Measurements from ENCODE around the gene GOLGA5.
"Not testable (repeated sequence)": the region's sequence is repeated elsewhere in the genome, so short reads cannot be mapped to it uniquely, and the experiment has no call there.

GOLGA5 gene, protein sequence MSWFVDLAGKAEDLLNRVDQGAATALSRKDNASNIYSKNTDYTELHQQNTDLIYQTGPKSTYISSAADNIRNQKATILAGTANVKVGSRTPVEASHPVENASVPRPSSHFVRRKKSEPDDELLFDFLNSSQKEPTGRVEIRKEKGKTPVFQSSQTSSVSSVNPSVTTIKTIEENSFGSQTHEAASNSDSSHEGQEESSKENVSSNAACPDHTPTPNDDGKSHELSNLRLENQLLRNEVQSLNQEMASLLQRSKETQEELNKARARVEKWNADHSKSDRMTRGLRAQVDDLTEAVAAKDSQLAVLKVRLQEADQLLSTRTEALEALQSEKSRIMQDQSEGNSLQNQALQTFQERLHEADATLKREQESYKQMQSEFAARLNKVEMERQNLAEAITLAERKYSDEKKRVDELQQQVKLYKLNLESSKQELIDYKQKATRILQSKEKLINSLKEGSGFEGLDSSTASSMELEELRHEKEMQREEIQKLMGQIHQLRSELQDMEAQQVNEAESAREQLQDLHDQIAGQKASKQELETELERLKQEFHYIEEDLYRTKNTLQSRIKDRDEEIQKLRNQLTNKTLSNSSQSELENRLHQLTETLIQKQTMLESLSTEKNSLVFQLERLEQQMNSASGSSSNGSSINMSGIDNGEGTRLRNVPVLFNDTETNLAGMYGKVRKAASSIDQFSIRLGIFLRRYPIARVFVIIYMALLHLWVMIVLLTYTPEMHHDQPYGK

DNA sequence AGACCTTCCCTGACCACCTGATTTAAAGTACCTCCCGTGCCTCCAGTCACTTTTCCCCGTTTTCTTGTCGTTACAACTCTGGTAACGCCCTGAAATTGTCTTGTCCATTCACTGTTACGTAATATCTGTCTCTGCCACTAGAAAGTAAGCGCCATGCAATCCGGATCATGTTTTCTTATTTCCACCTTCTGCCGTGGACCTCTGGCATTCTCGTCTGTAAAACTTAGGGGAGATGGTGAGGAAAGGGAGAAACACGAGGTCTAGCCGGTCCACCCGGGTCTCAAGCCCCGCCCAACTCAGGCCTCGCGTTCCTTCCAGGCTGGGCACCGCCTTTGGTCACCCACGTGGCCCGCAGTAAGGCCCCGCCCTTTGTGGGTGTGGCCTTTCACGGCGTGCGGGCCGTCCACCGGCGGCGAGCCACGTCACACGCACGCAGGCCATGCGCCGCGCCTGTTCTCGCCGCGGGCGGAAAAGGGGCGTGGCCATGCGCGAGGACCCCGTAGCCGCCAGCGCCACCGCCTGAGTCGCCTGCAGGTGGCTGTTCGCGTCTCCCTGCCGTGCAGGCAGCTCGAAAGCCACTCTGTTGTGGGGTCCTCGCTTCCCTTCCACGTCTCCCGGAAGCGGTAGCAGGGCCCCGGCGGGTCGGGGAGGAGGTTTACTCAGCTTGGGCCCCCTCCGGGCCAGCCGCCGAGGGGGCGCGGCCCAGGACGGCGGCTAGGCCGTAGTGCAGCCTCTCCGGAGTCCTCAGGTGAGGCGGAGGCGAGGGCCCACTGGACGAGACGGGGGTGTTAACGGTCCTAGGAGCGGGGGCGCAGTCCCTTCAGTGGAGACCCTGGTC, at the start of gene GOLGA5:
GOLGA5 (plus strand) TSS at position 597 of the 838 bp plus-strand sequence. CDS start 3,133 bp downstream, outside the sequence.
- DNase-seq (ENCODE audit: low spot score) = peak; percentile 71

DNA sequence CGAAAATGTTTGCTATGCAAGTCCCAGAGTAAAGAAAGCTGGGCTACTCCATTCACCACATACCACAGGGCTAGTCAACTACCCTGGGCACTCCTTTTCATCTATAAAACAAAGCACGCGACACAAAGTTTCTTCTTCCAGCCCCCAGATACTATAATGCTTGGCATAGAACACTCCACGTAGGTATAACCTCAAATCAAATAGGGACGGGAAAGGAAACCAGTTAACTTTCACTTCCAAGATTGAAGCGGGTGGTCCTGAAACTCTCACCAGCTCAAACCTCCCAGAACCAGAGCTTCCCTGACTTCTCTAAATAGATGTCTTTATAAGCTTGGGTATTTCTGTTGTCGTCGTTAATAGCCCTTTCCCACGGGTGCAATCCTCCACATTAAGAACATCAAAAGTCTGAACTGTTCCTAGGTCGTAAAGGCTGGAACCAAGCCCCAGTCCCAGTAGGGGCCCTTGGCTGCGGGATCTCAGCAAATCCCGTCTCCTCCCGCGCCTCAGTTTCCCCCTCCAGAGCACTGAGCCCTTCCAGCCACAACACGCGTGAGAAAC, 46.3 kb upstream of the GOLGA5 start:
- DNase-seq (ENCODE audit: low spot score) = no peak

DNA sequence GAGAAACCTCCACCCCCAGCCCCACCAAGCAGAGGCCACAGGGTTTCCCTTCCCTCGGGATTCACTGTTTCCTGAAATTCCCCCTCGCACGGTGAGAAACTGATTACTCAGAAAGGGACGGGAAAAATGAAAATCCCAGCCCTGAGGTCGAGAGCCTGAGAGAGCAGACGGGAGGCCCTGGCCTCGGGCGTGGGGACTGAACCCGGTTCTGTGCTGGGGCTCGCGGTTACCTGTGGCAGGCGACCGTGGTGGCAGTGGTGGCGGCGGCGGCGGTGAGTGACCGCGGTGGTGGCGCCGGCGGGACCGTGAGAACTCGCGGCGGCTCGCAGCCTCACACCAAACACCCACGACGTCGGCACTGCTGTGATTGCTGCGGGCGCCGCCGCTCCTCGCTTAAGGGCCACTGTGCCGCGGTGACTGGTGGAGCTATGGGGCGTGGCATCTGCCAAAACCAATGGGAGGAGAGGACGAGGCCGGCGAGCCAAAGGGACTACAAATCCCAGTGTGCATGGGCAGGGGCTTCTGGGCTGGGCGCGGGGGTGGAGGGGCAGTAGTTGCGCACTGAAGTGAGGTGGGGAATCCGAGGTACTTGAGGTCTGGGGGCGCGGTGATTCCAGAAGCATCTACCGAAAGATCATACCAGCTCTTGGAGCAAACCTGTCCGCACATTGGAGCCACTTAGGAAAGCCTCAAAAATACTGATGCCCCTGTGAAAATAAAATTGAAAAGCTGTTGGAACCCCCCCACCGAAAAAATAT, 45.7 kb upstream of the GOLGA5 start, which contains the start of gene LGMN:
LGMN (minus strand) TSS at position 369 of the 758 bp plus-strand sequence. CDS start 15,841 bp downstream, outside the sequence.
- peak; percentile 79 for DNase-seq (ENCODE audit: low spot score)

DNA sequence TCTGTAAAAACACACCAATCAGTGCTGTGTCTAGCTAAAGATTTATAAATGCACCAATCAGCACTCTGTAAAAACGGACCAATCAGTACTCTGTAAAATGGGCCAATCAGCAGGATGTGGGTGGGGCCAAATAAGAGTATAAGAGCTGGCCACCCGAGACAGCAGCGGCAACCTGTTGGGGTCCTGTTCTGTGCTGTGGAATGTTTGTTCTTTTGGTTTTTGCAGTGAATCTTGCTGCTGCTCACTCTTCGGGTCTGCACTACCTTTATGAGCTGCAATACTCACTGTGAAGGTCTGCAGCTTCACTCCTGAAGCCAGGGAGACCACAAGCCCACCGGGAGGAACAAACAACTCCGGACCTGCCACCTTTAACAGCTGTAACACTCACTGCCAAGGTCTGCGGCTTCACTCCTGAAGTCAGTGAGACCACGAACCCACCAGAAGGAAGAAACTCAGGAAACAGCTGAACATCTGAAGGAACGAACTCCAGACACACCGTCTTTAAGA, 43.8 kb upstream of the GOLGA5 start:
- not testable (repeated sequence) for DNase-seq (ENCODE audit: low spot score)

DNA sequence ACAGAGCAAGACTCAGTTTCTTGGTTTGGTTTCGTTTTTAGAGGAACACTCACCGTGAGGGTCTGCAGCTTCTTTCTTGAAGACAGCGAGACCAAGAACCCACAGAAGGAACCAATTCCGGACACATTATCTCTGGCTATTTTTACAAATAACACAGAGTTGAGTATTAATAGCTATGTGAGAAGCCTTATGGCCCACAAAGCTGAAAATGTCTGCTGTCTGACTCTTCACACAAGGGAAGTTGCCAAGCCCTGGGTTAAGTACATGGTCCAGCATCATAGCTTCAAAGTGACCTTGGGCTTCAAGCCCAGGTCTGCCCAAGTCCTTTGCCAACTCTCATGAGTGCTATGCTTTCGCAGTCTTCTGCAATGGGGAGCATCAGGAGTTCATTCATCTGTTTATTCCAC, 43.1 kb upstream of the GOLGA5 start:
- no peak for DNase-seq (ENCODE audit: low spot score)

DNA sequence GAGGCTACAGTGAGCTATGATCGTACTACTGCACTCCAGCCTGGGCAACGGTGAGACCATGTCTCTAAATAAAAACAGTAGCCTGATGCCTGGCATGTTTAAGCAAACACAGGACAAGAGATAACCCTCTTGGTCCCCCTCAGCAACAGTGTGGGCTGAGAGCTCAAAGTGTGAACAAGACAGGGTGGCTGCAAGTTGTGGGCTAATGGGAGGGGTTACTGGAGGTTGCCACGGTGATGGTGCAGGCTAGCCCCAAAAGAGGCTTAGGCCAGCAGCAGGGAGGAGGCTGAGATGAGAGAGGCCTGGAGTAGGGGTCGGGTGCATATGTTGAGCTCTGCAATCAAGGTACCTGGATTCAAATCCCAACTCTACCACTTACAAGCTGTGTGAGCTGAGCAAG, 42.3 kb upstream of the GOLGA5 start:
- DNase-seq (ENCODE audit: low spot score) = no peak

DNA sequence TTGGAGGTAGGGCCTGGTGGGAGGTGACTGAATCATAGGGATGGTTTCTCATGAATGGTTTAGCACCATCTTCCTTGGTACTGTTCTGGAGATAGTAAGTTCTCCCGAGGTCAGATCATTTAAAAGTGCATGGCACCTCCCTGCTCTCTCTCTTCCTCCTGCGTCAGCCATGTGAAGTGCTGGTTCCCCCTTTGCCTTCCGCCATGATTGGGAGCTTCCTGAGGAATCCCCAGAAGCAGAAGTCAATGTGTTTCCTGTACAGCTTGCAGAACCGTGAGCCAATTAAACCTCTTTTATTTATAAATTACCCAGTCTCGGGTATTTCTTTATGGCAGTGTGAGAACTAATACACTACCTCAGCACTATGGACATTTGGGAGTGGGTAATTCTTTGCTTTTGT, 40.9 kb upstream of the GOLGA5 start:
- no peak for DNase-seq (ENCODE audit: low spot score)

DNA sequence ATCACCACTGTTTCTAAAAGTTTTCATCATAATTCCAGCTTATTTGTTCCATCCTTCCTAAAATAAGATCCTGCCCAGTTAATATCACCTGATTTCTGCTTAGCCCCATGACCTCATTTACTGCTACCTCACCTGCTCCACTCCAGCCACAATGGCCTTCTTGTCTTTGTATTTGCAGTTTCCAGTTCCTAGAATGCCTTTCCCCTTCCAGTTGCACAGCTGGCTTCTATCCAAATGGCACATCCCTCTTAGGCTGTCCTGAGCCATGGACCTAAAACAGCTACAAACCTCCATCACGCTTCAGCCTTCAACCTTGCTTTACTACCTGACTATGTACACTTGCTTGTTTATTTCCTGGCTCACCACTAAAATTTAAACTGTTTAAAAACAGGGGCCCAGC, 39.1 kb upstream of the GOLGA5 start:
- DNase-seq (ENCODE audit: low spot score) = no peak

DNA sequence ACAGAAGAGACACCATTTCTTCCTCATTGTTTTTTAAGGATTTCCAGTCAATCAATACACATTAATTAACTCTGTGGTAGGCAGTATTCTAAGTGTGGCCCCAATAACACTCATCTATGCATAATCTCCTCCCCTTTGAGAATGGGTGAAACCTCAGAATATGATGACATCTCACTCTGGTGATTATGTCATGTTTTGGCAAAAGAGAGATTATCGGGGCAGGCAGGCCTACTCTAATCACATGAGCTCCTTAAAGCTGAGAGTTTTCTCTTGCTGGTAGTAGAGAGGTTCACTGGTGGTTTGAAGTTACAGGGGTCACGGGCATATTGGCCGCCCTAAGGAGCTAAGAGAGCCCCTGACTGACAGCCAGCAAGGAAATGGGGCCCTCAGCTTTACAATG, 38.6 kb upstream of the GOLGA5 start:
- no peak for DNase-seq (ENCODE audit: low spot score)

DNA sequence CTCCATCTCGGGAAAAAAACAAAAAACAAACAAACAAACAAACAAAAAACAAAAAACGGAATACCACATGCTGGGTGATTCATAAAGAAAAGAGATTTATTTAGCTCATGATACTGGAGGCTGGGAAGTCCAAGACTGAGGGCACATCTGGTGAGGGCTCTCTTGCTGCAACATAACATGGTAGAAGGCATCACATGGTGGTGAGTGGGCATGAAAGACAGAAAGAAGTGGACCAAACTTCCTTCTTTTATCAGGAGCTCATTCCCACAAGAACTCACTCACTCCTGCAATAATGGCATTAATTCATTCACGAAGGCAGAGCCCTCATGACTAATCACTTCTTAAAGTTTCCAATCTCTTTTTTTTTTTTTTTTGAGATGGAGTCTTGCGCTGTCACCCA, 37.7 kb upstream of the GOLGA5 start:
- no peak for DNase-seq (ENCODE audit: low spot score)

DNA sequence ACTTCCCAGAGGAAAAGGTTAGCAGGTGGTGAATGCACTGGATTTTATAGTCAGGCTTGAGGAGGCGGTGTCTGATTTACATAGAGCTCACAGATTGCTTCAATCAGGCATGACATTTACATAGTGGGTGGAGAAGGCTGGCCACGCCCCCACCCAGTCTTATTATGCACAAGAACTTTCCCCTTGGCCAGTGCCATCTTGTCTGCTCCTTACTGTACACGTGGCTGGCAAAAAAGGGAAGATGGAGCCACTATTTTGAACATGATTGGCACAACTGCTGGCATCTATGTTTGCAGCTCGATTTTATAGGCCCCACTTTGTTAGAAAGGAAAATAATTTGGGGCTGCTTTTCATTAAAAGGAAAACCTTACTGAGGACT, 34.8 kb upstream of the GOLGA5 start:
- DNase-seq (ENCODE audit: low spot score) = no peak

DNA sequence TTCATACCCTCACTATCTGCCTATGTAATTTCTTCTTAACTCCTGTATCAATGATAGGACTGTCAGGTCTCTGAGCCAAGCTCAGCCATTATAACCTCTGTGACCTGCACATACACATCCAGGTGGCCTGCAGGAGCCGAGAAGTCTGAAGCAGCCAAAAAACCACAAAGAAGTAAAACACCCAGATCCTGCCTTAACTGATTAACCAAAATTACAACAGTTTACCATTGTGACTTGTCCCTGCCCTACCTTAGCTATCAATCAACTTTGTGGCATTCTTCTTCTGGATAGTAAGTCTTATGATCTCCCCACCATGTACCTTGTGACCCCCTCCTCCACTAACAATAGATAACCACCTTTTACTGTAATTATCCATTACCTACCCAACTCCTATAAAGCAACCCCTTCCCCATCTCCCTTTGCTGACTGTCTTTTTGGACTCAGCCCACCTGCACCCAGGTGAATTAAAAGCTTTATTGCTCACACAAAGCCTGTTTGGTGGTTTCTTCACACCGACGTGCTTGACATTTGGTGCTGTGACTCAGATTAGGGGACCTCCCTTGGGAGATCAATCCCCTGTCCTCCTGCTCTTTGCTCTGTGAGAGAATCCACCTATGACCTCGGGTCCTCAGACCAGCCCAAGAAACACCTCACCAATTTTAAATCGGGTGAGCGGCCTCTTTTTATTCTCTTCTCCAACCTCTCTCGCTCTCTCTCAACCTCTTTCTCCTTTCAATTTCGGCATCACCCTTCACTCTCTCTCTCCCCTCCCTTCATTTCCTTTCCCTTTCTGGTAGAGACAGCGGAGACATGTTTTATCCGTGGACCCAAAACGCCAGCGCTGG, 34.2 kb upstream of the GOLGA5 start:
- DNase-seq (ENCODE audit: low spot score) = no peak

DNA sequence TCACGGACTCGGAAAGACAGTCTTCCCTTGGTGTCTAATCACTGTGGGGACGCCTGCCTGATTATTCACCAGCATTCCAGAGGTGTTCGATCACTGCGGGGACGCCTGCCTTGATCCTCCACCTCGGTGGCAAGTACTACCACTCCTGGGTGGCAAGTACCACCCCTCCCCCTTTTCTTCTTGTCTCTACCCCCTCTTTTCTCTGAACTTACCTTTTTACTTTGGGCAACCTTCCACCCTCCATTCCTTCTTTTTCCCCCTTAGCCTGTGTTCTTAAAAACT, 33.6 kb upstream of the GOLGA5 start:
- no peak for DNase-seq (ENCODE audit: low spot score)

DNA sequence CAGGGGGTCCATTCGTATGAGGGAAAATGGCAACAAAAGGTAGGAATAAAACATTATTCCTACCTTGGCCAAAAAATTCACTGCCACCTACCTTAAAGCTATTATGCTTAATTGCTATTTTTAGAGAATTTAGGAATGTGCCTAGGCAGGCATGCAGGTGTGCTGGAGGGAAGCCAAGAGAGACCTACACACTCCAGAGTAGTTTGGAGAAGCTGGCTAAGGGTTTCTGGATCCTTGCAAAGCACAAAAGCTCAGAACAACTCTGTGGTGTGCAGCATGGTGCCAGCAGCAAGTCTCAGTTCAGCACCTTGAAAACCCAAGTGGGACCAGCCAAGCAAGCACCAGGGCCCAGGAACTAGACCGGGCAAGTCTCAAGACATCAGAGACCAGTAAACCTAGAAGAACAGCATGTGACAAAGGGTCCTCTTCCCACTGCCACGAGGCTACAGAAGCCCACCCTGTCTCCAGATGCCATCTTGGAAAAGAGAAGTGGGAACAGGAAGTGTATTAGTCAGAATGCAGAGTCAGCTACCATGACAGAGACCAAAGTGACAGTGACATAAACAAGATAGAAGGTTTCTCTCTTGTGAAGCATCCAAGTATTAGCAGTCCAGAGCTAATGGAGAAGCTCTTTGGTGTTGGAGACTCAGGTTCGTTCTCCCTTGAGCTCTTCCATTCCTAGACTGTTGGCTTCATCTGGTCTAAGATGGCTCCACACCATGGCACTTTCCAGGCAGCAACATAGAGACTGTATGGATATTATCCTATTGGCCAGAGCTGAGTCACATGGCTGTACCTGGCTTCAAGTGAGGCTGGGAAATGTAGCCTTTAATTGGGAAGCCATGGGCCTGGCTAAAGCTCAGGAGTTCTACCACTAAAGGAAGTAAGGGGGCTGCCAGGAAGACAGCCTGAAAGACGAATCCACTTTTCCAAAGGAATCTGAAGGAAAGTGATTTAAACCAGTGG, 30.2 kb upstream of the GOLGA5 start:
- DNase-seq (ENCODE audit: low spot score) = not testable (repeated sequence)

DNA sequence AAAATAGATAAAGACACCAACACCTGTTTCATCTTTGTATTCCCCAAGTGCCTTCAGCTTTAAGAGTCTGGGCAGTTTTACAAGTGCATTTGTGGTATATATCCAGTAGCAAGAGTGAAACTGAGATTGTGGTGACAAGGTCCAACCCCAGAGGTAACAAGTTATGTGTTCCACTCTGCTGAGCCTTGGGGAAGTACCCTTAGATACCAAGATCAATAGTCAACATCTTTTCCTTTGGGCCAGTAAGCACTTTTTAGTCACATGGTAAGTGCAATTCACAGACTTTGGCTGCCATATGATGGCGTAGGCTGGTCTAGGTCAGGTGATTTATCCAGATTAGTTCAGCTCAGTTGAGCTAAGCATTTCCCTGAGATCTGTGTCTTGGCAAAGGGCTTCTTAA, 25.9 kb upstream of the GOLGA5 start:
- DNase-seq (ENCODE audit: low spot score) = not testable (repeated sequence)

DNA sequence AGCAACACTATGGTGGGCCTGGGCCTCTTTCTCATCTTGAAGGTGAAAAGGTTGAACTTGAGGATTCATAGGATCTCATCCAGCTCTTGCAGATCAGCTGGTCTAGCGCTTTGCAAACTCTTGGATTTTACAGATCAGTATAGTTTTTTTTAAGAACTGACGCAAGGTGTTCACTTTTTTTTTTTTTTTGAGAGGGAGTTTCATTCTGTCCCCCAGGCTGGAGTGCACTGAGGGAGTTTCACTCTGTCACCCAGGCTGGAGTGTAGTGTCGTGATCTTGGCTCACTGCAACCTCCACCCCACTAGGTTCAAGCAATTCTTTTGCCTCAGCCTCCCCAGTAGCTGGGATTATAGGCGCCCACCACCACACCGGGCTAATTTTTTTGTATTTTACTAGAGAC, 25.3 kb upstream of the GOLGA5 start:
- DNase-seq (ENCODE audit: low spot score) = no peak

DNA sequence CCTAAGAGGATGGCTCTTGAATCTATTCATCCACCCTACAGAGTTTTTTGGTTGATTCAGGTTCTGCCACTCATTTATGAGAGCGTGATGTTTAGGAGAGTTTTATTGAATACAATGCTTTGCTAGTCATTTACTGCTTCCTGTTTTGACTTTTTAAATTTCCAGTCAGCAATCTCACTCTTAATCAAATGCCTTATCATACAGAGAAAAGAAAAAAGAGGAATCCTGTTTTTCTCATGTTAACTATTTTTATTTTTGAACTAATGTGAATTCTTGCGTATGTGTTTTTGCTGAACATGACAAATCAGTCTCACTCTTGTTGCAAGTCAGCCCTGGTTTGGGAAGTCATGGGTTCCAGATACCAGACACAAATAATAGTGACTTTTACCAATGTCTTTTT, 23.6 kb upstream of the GOLGA5 start:
- no peak for DNase-seq (ENCODE audit: low spot score)

DNA sequence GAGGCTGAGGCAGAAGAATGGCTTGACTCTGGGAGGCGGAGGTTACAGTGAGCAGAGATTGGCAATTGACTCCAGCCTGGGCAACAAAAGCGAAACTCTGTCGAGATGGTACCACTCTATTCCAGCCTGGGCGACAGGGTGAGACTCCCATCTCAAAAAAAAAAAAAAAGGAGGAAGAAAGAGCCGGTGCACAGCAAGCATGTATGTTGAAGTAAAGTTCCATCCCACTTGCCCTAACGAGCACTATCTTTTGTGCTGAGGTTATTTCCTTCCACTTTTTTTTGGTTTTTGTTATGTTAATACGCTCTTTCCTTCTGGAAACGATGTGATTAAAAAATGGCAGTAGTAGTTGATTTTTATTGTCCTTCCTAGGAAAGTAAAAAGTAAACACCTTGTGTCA, 19.5 kb upstream of the GOLGA5 start:
- DNase-seq (ENCODE audit: low spot score) = no peak

DNA sequence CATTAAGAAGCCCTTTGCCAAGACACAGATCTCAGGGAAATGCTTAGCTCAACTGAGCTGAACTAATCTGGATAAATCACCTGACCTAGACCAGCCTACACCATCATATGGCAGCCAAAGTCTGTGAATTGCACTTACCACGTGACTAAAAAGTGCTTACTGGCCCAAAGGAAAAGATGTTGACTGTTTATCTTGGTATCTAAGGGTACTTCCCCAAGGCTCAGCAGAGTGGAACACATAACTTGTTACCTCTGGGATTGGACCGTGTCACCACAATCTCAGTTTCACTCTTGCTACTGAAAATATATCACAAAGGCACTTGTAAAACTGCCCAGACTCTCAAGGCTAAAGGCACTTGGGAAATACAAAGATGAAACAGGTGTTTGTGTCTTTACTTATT, 18.8 kb upstream of the GOLGA5 start:
- not testable (repeated sequence) for DNase-seq (ENCODE audit: low spot score)

Data from HuH-7.5 (cell line).